ENCODE data around the gene SLC22A3. TPM values are rescaled to one million over a fixed set of nuclear protein-coding genes. Genes with fewer than 3 reads are reported as not detected.

The SLC22A3 gene, protein sequence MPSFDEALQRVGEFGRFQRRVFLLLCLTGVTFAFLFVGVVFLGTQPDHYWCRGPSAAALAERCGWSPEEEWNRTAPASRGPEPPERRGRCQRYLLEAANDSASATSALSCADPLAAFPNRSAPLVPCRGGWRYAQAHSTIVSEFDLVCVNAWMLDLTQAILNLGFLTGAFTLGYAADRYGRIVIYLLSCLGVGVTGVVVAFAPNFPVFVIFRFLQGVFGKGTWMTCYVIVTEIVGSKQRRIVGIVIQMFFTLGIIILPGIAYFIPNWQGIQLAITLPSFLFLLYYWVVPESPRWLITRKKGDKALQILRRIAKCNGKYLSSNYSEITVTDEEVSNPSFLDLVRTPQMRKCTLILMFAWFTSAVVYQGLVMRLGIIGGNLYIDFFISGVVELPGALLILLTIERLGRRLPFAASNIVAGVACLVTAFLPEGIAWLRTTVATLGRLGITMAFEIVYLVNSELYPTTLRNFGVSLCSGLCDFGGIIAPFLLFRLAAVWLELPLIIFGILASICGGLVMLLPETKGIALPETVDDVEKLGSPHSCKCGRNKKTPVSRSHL
- 0.17 and 0.58 TPM in 2 replicates for total RNA-seq

DNA sequence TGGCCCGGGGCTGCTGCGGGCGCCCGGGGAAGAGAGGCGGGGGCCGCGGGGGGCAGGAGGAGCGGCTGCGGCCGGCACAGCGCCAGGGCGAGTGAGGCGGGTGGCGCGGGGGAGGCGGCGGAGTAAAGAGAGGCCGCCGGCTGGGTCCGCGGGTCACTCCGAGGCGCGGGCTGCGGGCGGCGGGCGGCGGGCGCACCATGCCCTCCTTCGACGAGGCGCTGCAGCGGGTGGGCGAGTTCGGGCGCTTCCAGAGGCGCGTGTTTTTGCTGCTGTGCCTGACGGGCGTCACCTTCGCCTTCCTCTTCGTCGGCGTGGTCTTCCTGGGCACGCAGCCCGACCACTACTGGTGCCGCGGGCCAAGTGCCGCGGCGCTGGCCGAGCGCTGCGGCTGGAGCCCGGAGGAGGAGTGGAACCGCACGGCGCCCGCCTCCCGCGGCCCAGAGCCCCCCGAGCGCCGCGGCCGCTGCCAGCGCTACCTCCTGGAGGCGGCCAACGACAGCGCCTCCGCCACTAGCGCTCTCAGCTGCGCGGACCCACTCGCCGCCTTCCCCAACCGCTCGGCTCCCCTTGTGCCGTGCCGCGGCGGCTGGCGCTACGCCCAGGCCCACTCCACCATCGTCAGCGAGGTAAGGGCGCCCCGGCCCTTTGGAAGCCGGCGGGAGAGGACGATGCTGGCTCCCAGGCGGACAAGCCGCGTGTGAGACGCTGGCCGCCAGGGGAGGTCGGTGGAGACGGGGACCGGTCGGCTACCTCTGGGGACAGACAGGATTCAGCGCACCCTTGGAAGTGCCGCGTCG lies at the start of gene SLC22A3:
SLC22A3 (plus strand) TSS at position 156 of the 797 bp plus-strand sequence; CDS start at position 198, 42 bp downstream.

Other genes with a start within 250 kb of the SLC22A3 start
- gene SLC22A1, start 226.6 kb upstream of the SLC22A3 start, total RNA-seq: 0.44 and 1.3 TPM in 2 replicates
- gene SLC22A2, start 89.6 kb upstream of the SLC22A3 start, total RNA-seq: not detected in 2 replicates